GM21576 (cell line): ENCODE measurements around the gene KLHL2.
A peak's percentile ranks its signal among the peaks of the same experiment; 100 is the strongest.
"Not testable (repeated sequence)": the region's sequence is repeated elsewhere in the genome, so short reads cannot be mapped to it uniquely, and the experiment has no call there.

ENCODE experiments used
- ATAC-seq: cut with Tn5 transposase; IDR thresholded peaks from one replicate; pipeline ENCODE4 v1.9.1; 2021; ENCODE audit warnings: mild to moderate bottlenecking, moderate library complexity; ENCODE audit not compliant: unreplicated experiment

KLHL2 gene

DNA sequence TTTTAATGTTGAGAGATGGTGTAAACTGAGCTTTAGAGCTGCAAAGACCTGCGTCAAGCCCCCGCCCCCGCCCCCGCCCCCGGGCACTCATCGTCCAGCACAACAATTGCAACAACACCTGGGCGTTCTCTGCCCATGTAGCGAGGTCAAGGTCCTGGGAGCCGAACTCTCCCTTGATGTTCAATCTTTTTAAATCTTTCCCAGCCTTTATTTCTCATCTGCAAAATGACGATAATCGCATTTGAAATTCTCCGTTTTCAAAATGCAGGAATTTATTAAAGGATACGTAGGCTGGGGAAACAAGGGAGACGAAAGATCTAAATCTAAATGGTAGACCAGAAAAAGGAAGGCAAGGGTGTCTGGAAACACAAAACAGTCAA, 119.5 kb downstream of the KLHL2 start:
- peak; percentile 18 for ATAC-seq

DNA sequence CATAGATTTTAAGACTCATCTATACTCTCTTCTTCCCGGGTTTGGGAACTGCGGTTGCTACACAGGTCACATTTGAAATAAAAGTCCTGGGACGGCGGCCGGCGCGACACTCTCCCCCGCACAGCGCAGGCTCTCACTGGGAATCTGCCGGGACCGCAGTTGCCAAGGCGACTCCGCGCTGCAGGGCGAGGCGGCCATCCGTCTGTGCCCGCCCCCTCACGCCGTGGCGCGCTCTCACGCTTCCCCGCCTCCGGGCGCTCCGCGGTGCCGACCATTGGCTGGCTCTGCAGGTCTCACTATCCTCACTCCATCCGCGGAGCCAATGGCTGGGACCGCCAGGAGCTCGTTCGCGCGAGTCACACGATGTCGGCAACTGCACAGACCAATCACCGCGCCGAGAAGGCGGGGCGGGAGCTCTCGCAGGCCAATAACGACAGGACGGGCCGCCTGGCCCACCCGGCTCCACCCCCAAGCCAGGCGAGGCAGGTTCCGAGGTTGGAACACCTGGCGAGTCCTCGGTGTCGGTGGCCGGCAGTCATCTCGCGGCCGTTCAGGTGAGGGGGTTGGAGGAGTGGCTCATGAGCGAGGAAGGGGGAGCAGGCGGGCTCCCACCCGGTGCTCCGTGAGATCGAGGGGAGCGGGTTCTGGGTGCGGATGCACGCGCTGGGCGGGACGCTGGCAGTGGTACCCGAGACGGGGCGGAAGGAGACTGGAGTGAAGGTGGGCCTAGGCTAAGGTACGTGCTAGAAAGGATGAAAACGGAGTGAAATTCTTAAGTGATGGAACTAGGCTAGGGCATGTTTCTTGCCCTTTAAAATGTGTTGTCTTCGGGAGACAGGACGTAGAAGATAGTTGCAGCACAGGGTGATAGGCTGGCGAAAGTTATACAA, 120.1 kb downstream of the KLHL2 start, which contains the start of gene MSMO1:
TSS of gene MSMO1 (plus strand) at position 459 of the 890 bp plus-strand sequence. CDS start 5,702 bp downstream, outside the sequence.
- ATAC-seq, result peak; percentile 97

DNA sequence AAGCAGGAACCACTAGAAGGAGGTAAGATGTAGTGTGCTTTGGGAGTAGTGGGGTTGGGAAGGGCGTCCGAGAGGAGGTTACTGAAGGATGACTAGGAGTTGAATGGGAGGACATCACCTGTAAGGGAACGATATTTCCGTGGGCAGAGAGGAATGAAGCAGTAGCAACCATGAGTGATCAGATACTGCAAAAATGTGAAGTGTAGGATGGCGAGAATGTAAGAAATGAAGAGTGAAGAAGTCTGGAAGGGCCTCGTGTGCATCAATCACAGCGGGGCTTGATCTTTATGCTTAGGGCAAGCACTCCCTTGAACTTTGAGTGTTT, 120.7 kb downstream of the KLHL2 start:
- no peak for ATAC-seq

DNA sequence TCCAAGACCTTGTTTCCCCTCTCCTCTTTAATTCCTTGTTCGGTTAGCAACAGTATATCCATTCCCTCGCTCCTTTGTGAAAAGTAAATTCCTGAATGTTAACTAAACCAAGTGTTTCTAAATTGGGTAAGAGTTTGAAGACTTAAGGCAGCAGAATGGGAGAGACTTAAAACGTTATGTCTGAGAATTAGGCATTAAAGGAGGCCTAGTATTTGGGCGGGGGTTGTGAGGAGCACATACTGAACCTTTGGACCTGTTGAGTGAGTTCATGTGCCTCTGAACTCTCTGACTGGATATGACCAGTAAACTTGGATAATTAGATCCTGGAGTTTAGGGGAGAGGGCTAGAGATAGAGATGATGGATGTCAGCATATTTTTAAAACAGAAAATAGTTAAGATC, 121.3 kb downstream of the KLHL2 start:
- ATAC-seq, result no peak

DNA sequence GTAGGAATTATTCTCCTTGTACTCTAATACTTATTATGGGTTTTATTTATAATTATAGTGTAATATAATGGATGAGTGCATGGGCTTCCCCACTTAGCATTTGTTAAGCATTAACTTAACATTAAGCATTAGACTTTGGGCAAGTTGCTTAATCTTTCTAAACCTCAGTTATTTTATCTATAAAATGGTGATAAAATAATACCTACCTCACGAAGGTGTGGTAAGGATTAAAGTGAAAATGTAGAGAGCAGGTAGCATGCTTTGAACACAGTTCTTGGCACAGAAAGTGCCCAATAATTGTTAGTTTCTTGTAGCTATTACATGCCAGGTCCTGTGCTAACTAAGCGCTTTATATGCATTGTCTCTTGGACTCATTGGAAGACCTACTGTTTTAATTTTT, 122.7 kb downstream of the KLHL2 start:
- ATAC-seq, result no peak

DNA sequence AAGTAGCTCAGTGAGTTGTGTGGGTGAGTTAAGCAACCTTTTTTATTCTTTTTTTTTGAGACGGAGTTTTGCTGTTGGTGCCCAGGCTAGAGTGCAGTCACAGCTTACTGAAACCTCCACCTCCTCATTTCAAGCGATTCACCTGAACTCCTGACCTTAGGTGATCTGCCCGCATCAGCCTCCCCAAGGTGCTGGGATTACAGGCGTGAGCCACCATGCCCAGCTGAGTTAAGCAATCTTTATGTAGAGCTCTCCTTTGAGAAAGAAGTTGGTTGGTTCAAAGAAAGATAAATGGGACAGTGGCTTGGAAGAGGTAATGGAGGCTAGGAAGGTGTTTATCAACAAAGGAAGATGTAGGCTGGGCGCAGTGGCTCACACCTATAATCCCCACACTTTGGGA, 123.3 kb downstream of the KLHL2 start:
- no peak for ATAC-seq

DNA sequence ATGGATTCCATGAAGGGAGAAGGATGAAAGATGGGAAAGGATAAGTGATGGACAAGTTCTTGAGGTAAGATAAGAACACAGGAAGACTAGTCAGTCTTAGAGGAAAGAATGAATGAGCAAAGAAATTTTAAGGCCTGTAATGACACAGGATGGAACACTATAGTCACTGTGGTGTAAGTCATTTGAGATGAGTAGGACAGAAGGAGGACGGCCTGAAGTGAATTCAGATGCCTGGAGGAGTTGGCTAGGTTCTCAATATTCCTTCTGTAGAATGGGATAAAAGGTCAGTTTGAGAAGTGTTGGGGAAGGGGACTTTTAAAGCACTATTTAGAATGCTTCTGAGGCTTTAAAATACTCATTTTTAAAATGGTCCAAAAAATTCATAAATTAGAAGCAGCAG, 124.0 kb downstream of the KLHL2 start:
- ATAC-seq, result no peak

DNA sequence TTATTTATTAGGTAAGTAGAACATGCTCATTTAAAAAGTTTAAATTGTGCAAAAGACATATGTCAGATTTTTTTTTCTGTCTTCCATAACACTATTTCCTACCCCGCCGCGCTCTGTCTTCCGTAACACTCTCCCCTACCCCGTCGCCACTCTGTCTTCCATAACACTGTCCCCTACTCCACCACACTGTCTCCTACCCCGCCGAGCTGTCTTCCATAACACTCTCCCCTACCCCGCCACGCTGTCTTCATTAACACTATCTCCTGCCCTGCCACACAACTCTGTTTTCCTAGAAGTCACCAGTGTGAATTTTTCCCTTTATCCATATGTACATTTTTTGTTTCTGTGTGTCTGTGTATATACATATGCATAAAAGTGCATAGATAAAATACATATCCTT, 124.5 kb downstream of the KLHL2 start:
- ATAC-seq, result no peak

DNA sequence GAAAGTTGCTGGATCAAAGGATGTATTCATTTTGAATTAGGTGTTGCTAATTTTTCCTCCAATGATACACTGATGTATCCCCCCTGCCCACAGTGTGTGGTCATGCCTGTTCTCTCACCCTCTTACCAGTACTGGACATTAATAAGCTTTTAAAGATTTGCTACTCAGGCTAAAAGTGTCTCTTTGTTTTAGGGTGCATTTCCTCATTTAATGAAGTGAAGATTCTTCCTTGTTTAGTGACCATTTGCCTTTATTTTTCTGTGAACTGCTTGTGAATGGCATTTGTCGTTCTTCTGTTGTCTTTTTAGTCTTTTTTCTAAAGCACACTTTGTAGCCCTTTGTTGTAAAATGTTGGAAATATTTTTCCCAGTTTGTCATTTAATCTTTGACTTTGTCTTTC, 125.1 kb downstream of the KLHL2 start:
- ATAC-seq, result no peak

DNA sequence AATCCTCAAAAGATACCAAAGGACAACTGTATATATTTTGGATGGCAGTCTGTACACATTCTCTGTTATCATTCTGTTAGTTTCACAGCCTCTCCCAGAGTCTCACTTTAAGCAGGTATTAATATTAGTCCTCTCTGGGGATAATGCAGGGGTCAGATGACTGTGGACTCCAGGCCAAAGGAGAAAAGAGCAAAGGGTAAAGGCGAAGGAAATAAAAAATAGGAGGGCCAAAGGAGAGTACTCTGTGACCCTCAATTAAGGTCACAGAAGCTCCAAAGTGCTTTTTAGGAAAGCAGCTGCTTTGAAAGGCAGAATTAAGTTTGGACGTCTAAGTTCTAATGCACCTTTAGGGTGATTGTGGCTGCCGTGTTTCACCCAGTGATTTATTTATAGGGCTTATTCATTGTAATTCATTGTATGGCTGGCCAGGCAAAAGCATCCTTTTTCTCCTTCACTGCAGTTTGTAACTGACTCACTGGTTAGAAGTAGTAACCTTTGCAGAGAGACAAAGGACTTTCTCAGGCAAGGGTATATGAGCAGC, 127.9 kb downstream of the KLHL2 start:
- ATAC-seq, result no peak

DNA sequence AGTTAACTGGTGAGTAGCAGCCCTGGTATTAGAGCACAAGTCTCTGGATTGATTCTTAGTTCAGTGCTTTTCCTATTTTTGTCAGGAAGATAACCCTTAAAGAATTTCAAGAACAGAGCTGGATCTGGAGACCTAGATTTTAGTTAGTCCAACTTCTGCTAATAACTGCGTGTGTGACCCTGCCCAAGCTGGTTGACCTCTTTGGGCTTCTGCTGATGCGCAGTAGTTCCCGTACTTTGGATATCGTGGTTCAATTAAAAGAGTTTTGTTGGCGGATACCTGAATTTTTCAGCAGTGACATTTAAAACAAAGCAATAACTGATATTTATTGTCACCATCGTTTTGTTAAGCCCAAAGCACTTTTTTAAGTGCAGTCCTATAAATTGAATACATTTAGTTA, 129.4 kb downstream of the KLHL2 start:
- no peak for ATAC-seq

DNA sequence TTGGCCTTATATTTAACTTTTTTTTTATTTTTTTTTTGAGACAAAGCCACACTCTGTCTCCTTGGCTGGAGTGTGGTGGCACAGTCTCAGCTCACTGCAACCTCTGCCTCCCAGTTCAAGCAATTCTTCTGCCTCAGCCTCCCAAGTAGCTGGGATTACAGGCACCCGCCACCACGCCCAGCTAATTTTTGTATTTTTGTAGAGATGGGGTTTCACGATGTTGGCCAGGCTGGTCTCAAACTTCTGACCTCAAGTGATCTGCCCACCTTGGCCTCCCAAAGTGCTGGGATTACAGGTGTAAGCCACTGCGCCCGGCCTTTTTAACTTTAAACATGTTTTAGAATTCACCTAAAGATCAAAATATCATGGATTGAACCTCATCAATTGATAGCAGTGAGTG, 135.0 kb downstream of the KLHL2 start:
- not testable (repeated sequence) for ATAC-seq

DNA sequence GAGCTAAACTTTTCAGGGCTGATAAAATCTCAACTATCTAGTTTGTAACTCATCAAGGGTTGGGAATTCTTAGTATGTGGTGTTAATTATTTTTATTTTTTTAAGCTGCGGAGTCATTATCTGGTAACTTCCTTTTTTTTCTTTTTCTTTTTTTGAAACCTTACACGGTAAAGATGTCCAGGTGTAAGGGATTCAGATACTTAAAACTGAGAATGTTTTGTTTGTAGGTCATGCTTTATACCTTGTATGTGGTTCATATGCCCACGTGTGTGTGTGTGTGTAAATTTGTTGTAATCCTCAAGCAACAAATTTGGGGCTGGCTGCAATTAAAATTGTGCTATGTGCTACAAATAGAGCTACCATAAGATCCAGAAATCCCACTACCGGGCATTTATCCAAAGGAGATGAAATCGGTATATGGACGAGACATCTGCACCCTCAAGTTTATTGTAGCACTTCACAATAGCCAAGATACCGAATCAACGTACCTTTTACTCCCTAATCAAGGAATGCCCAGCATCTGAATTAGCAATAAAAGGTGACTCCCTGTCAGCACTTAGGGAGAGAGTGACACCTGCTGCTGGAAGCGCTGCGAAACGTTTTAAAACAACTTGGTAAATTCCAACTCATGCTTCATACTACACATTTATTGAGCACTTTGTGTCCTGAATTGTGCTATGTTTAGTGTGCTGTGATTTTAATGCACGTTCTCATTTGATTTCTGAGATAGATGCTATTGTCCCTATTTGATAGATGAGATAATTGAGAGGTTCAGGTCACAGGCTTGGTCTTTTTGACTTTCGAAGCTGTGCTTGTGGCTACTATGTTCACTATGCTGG, 136.2 kb downstream of the KLHL2 start:
- no peak for ATAC-seq

DNA sequence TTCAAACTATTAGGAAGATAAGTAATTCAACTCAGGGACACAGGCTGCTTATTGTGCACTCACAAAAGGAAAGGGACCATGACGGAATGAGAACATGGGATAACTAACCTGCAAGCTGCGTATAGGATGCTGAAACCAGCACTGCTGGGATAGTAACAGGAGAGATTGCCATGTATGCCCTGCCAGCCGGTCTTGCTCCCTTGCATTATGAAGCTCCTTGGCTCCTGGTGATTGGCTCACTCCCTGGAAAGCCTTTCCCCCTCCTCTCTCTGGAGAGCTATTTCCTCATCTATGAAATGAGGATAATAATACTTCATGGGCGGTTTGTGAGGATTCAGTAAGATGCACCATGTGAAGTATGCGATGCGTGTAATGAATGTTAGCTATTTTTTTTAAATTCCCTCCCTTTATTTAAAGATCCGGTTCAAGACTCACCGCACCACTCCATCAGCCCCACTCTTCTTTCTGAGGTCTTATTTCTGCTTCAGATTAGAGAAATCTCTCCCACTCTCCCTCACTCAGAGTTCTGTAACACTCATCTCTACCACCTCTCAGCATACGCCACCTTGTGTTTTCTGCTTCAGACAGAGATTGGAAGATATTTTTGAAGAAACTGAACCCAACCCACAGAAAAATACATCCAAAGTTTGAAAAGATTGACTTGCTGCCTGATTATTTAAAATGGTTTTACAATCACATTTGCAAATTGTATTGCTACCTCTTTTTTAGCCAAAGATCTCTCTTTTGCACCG, 138.5 kb downstream of the KLHL2 start:
- no peak for ATAC-seq

DNA sequence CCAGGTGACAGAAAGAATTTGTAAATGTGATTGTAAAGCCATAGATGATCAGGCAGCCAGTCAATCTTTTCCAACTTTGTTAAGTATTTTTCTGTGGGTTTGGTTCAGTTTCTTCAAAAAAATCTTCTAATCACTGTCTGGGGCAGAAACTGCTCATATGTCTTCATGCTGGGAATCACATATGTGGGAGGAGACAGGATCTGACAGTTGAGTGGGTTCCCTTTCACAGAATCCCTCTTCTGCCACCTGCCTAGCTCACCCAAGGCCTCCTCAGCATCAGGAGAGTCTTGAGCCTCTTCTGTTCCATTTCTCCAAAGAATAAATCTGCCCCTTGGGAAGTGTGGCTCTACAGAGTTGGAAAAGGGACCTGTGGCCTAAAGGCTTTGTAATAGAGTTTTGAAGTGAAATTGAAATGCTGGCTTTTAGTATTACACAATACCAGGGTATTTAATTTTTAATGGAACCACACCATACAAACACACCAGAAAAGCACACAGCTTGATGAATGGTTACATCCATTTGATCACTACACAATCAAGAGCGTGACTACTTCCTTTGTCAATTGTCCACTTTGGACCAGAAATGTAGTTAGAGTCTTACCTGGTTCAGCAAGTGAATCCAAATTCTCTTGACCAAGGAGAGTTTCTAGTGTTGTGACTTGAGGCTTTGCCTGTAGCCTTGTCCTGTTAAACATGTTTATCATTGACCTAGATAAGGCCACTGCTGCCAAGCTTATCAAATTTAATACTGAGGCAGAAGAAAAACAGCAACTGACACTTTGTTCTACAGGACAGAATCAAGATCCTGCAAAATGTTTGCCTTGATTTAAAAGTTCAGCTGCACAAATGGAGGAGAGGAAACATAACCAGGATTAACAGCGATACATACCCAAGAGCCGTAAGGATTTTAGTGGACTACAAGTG, 140.5 kb downstream of the KLHL2 start:
- no peak for ATAC-seq

DNA sequence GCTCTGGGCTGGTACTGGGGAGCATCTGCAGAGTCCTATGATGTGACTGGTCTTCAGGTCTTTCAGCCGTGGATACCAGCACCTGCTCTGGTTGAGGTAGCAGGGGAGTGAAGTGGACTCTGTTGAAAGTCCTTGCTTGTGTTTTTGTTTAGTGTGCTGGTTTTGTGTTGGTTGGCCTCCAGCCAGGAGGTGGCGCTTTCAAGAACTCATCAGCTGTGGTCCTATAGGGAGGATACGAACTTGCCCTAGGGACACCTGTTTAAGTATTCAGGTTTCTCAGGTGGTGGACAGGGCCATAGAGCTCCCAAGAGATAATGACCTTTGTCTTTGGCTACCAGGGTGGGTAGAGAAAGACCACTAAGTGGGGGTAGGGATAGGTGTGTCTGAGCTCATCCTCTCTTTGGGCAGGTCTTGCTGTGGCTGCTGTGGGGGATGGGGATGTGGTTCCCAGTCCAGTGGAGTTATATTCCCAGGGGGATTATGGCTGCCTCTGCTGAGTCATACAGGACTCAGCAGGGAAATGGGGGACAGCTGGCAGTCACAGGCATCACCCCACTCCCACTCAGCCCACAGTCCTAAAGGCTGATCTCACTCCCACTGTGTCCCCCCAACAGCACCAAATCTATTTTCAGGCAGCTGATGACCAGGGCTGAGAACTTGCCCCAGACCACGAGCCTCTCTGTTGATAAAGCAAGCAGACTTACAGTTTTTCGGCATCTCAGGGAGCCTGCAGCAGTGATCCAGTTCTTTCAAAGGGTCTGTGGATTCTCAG, 144.2 kb downstream of the KLHL2 start:
- no peak for ATAC-seq

DNA sequence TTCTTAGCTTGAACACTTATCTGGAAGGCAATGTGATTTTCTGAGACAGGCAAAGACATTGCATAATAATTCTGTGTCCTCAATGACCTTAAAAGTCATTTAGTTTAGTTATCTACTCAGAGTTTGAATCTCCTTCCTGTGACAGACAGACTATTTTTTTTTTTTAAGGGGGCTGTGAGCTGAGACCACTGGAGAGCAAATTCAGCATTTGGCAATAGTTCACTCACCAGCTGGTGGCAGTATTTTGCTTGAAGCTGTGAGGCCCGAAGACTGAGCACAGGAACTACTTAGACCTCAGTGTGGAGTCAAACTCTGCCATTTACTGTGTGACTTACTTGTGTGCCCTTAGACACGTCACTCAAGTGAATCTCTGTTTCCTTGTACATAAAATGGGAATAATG, 148.5 kb downstream of the KLHL2 start:
- no peak for ATAC-seq

DNA sequence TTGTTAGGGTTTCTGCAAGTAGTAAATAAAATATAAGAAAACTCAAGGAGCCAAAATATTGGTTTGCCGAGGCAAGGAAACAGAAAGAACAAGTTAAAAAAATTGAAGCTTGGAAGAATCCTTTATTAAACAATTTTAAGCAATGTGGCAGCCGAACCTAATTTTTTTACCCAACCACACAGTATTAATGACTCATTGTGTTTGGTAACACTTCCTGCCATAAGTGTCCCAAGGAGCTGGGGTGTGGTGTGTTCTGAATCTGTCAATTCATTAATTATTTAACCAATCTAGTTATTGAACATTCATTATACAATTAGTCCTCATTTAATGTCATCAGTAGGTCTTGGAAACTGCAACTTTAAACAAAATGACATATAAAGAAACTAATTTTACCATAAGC, 152.1 kb downstream of the KLHL2 start:
- no peak for ATAC-seq

DNA sequence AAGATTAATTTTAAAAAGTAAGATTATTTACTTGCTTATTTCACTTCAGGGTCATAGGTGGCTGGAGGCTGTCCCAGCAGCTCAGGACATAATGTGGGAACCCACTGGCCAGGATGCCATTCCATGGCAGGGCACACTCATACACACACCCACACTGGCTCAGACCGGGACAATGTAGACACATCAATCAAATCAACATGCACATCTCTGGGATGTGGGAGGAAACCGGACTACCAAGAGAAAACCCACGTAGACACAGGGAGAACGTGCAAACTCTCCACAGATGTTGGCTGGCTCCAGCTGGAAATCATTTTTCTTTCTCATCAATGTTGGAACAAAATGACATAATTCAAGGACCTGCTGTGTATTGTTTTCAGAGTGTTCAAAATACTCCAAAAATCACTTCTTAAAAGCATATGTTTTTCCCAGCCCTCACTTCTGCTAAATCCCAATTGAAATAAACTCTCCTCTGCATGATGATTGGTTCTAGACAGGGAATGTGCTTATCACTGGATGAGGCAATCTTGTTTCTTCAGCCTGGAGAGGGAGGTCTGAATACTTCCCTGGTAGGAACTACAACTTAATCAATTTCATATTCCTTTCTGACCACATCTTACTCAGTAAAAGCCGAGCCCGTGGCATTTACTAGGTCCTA, 152.8 kb downstream of the KLHL2 start:
- ATAC-seq, result no peak
